ENCODE measurements around the gene EXOSC5.

Gene EXOSC5

GRCh38 chr19:41421973-41422372, 24.8 kb upstream of the EXOSC5 start:
- Histone ChIP-seq H3K4me3 (ENCODE audit: low read length, poor library complexity, severe bottlenecking) (no peak overlapping the region), H3K36me3 (ENCODE audit: insufficient read depth, low read length) (peaks cover 38% of the 10 kb centered on the region; the same call in 1 of the 2 replicates)

GRCh38 chr19:41421314-41421713, 24.2 kb upstream of the EXOSC5 start:
- no peak overlapping the region for H2AFZ ChIP-seq (ENCODE audit: low read length)
- no peaks in the 10 kb centered on the region for H3K27me3 ChIP-seq (ENCODE audit: insufficient read depth, low read length, poor library complexity, severe bottlenecking)
- H3K9me3 ChIP-seq (ENCODE audit: insufficient read depth, low read depth, low read length), result no peaks in the 10 kb centered on the region
- H3K4me2 ChIP-seq (ENCODE audit: low read depth, low read length, poor library complexity, severe bottlenecking), result no peak overlapping the region
- no peak overlapping the region for H3K4me3 ChIP-seq (ENCODE audit: low read length, poor library complexity, severe bottlenecking)
- H3K4me1 ChIP-seq (ENCODE audit: insufficient read depth, low read length, poor library complexity, severe bottlenecking), result no peaks in the 10 kb centered on the region
- no peaks in the 10 kb centered on the region for H3K9me2 ChIP-seq (replicated peaks; ENCODE audit: low read depth, low read length)
- no peaks in the 10 kb centered on the region for H3F3A ChIP-seq (ENCODE audit: low read depth)
- H4K20me1 ChIP-seq (ENCODE audit: insufficient read depth, low read length, poor library complexity, severe bottlenecking), result no peaks in the 10 kb centered on the region
- peaks cover 38% of the 10 kb centered on the region; the same call in 1 of the 2 replicates for H3K36me3 ChIP-seq (ENCODE audit: insufficient read depth, low read length)
- TF ChIP-seq EZH2phosphoT487 (IDR thresholded peaks at IDR 0.05; ENCODE audit: borderline replicate concordance) (no peak), CTCF (conservative IDR thresholded peaks at IDR 0.05; ENCODE audit: low read length) (no peak)
- no peaks in the 10 kb centered on the region for H3K79me2 ChIP-seq (ENCODE audit: insufficient read depth, low read length)
- no peak overlapping the region for H3K9ac ChIP-seq (ENCODE audit: low read depth, low read length, poor library complexity, severe bottlenecking)

More at GRCh38 chr19:41421973-41422372, 24.8 kb upstream of the EXOSC5 start:
- Histone ChIP-seq H3K4me2 (ENCODE audit: low read depth, low read length, poor library complexity, severe bottlenecking) (no peak overlapping the region), H3K27me3 (ENCODE audit: insufficient read depth, low read length, poor library complexity, severe bottlenecking) (no peaks in the 10 kb centered on the region), H2AFZ (ENCODE audit: low read length) (no peak overlapping the region), H3K79me2 (ENCODE audit: insufficient read depth, low read length) (no peaks in the 10 kb centered on the region), H3F3A (ENCODE audit: low read depth) (no peaks in the 10 kb centered on the region), H3K4me1 (ENCODE audit: insufficient read depth, low read length, poor library complexity, severe bottlenecking) (no peaks in the 10 kb centered on the region), H3K9me2 (replicated peaks; ENCODE audit: low read depth, low read length) (no peaks in the 10 kb centered on the region), H3K9ac (ENCODE audit: low read depth, low read length, poor library complexity, severe bottlenecking) (no peak overlapping the region), H3K9me3 (ENCODE audit: insufficient read depth, low read depth, low read length) (no peaks in the 10 kb centered on the region), H4K20me1 (ENCODE audit: insufficient read depth, low read length, poor library complexity, severe bottlenecking) (no peaks in the 10 kb centered on the region)
- no peak for TF ChIP-seq CTCF (conservative IDR thresholded peaks at IDR 0.05; ENCODE audit: low read length)
- TF ChIP-seq EZH2phosphoT487 (IDR thresholded peaks at IDR 0.05; ENCODE audit: borderline replicate concordance), result no peak

- Histone ChIP-seq H3K4me1 (ENCODE audit: insufficient read depth, low read length, poor library complexity, severe bottlenecking) (no peaks in the 10 kb centered on the region), H3K4me2 (ENCODE audit: low read depth, low read length, poor library complexity, severe bottlenecking) (no peak overlapping the region), H2AFZ (ENCODE audit: low read length) (no peak overlapping the region), H3K36me3 (ENCODE audit: insufficient read depth, low read length) (peaks cover 38% of the 10 kb centered on the region; the same call in 1 of the 2 replicates), H3K9me3 (ENCODE audit: insufficient read depth, low read depth, low read length) (no peaks in the 10 kb centered on the region), H3K9me2 (replicated peaks; ENCODE audit: low read depth, low read length) (no peaks in the 10 kb centered on the region), H3K9ac (ENCODE audit: low read depth, low read length, poor library complexity, severe bottlenecking) (no peak overlapping the region), H3K4me3 (ENCODE audit: low read length, poor library complexity, severe bottlenecking) (no peak overlapping the region), H3F3A (ENCODE audit: low read depth) (no peaks in the 10 kb centered on the region), H4K20me1 (ENCODE audit: insufficient read depth, low read length, poor library complexity, severe bottlenecking) (no peaks in the 10 kb centered on the region), H3K79me2 (ENCODE audit: insufficient read depth, low read length) (no peaks in the 10 kb centered on the region), H3K27me3 (ENCODE audit: insufficient read depth, low read length, poor library complexity, severe bottlenecking) (no peaks in the 10 kb centered on the region)
- TF ChIP-seq CTCF (conservative IDR thresholded peaks at IDR 0.05; ENCODE audit: low read length) (no peak), EZH2phosphoT487 (IDR thresholded peaks at IDR 0.05; ENCODE audit: borderline replicate concordance) (no peak)
Observed at GRCh38 chr19:41420101-41420880, 23.1 kb upstream of the EXOSC5 start.
